Mesothelial cell of epicardium (in vitro differentiated cells): ENCODE results near the gene NOX4. TPM values are rescaled to one million over a fixed set of nuclear protein-coding genes. Genes with fewer than 3 reads are reported as not detected.

Source experiments
- DNase-seq, 2 experiments: peaks; one replicate each; pipeline ENCODE4 v3.0.0; 2021; ENCODE audit warnings: low spot score in 2 of 2; ENCODE audit not compliant: unreplicated experiment in 2 of 2
- H3K27ac Mint-ChIP-seq: 2 replicates; pipeline ENCODE4 v1.8.0; 2021; ENCODE audit warnings: mixed read lengths
- H3K27me3 Mint-ChIP-seq: 2 replicates; pipeline ENCODE4 v1.8.0; 2021; ENCODE audit warnings: low read depth, mixed read lengths
- H3K36me3 Mint-ChIP-seq: 2 replicates; pipeline ENCODE4 v1.8.0; 2021; ENCODE audit warnings: mixed read lengths
- H3K4me1 Mint-ChIP-seq: 2 replicates; pipeline ENCODE4 v1.8.0; 2021; ENCODE audit warnings: mixed read lengths
- H3K4me3 Mint-ChIP-seq: 2 replicates; pipeline ENCODE4 v1.8.0; 2021; ENCODE audit warnings: mild to moderate bottlenecking, moderate library complexity, mixed read lengths
- H3K9me3 Mint-ChIP-seq: 2 replicates; pipeline ENCODE4 v1.8.0; 2021; ENCODE audit warnings: mixed read lengths
- CTCF ChIP-seq: fragments of 200-600 bp; sonication (generic); IDR thresholded peaks from one replicate; pipeline ENCODE4 v1.5.0; 2021; ENCODE audit warnings: antibody characterized with exemption; ENCODE audit not compliant: unreplicated experiment
- total RNA-seq: library from RNA; stranded (reverse); gene quantifications from 3 replicates; pipeline ENCODE4 v1.2.1, GENCODE V29; 2021

The NOX4 gene
- total RNA-seq, 1 donor from 2014 or later, result 17.9 TPM

GRCh38 chr11:89443361-89444322 lies 47.5 kb downstream of the NOX4 start:
- Mint-ChIP-seq H3K4me3 (no peak overlapping the region), H3K27me3 (no peaks in the 10 kb centered on the region), H3K27ac (peak overlapping the region; percentile 63), H3K9me3 (peaks cover 20% of the 10 kb centered on the region), H3K4me1 (peaks cover 24% of the 10 kb centered on the region), H3K36me3 (peaks cover 37% of the 10 kb centered on the region)
- no peak for TF ChIP-seq CTCF
- DNase-seq, result no peak

GRCh38 chr11:89442801-89443200 lies 48.4 kb downstream of the NOX4 start:
- Mint-ChIP-seq H3K27me3 (no peaks in the 10 kb centered on the region), H3K36me3 (peaks cover 35% of the 10 kb centered on the region), H3K4me1 (peaks cover 24% of the 10 kb centered on the region), H3K9me3 (peaks cover 20% of the 10 kb centered on the region), H3K27ac (peak overlapping the region; percentile 63), H3K4me3 (no peak overlapping the region)
- DNase-seq, result no peak
- no peak for TF ChIP-seq CTCF

- no peaks in the 10 kb centered on the region for H3K27me3 Mint-ChIP-seq
- no peak overlapping the region for H3K4me3 Mint-ChIP-seq
- TF ChIP-seq CTCF, result no peak
- peaks cover 25% of the 10 kb centered on the region for H3K4me1 Mint-ChIP-seq
- H3K36me3 Mint-ChIP-seq, result peaks cover 29% of the 10 kb centered on the region
- no peak overlapping the region for H3K27ac Mint-ChIP-seq
- DNase-seq, result no peak
- peaks cover 14% of the 10 kb centered on the region for H3K9me3 Mint-ChIP-seq
Measured at GRCh38 chr11:89441606-89442005, 49.6 kb downstream of the NOX4 start.

- Mint-ChIP-seq H3K36me3 (peaks cover 18% of the 10 kb centered on the region), H3K27me3 (no peaks in the 10 kb centered on the region), H3K27ac (no peak overlapping the region), H3K4me1 (peaks cover 19% of the 10 kb centered on the region), H3K4me3 (no peak overlapping the region), H3K9me3 (no peaks in the 10 kb centered on the region)
- DNase-seq, result no peak
- no peak for TF ChIP-seq CTCF
Measured at GRCh38 chr11:89437317-89437716, 53.9 kb downstream of the NOX4 start.

GRCh38 chr11:89436071-89436470 lies 55.1 kb downstream of the NOX4 start:
- H3K4me1 Mint-ChIP-seq, result peaks cover 19% of the 10 kb centered on the region
- H3K27ac Mint-ChIP-seq, result peak overlapping the region; percentile 83
- no peak for DNase-seq
- no peak overlapping the region for H3K4me3 Mint-ChIP-seq
- H3K9me3 Mint-ChIP-seq, result no peaks in the 10 kb centered on the region
- no peak for TF ChIP-seq CTCF
- H3K27me3 Mint-ChIP-seq, result no peaks in the 10 kb centered on the region
- peaks cover 22% of the 10 kb centered on the region for H3K36me3 Mint-ChIP-seq
